WTC11 (cell line): ENCODE measurements around the gene CD8A.

Experiments used
- CREB1 ChIP-seq: sonication (generic); formaldehyde crosslinking; IDR thresholded peaks from 2 replicates; pipeline ENCODE4 v1.8.0; 2023; ENCODE audit warnings: mild to moderate bottlenecking, missing genetic modification reagents
- CTCF ChIP-seq: fragments of 200-600 bp; IDR thresholded peaks from 2 replicates; pipeline ENCODE4 v1.8.0; 2022; ENCODE audit warnings: antibody characterized with exemption
- IRF2 ChIP-seq: sonication (generic); formaldehyde crosslinking; IDR thresholded peaks from 2 replicates; pipeline ENCODE4 v1.8.0; 2022; ENCODE audit warnings: low read depth, missing genetic modification reagents, borderline replicate concordance
- MAX ChIP-seq: sonication (generic); formaldehyde crosslinking; IDR thresholded peaks from 2 replicates; pipeline ENCODE4 v1.8.0; 2022; ENCODE audit warnings: mild to moderate bottlenecking, missing genetic modification reagents
- NR2C2 ChIP-seq: sonication (generic); formaldehyde crosslinking; IDR thresholded peaks from 2 replicates; pipeline ENCODE4 v1.8.0; 2022; ENCODE audit warnings: mild to moderate bottlenecking, missing genetic modification reagents
- TCF7 ChIP-seq: sonication (generic); formaldehyde crosslinking; IDR thresholded peaks from 2 replicates; pipeline ENCODE4 v1.8.0; 2022; ENCODE audit warnings: mild to moderate bottlenecking, low read depth, missing genetic modification reagents, moderate library complexity
- ZBTB21 ChIP-seq: sonication (generic); formaldehyde crosslinking; IDR thresholded peaks from 2 replicates; pipeline ENCODE4 v1.8.1; 2023; ENCODE audit warnings: mild to moderate bottlenecking, missing genetic modification reagents, borderline replicate concordance
- ZNF232 ChIP-seq: sonication (generic); formaldehyde crosslinking; IDR thresholded peaks from 2 replicates; pipeline ENCODE4 v1.8.0; 2022; ENCODE audit warnings: mild to moderate bottlenecking, missing genetic modification reagents
- ZNF396 ChIP-seq: fragments of 250-450 bp; sonication (Bioruptor Pico); IDR thresholded peaks from 2 replicates; pipeline ENCODE4 v1.8.0; 2021; ENCODE audit warnings: mild to moderate bottlenecking, moderate library complexity, borderline replicate concordance

- TF ChIP-seq ZNF232 (CRISPR knock-in tag) (no peak), CTCF (no peak), IRF2 (CRISPR knock-in tag) (no peak), NR2C2 (CRISPR knock-in tag) (no peak), ZNF396 (no peak), ZBTB21 (CRISPR knock-in tag) (no peak), MAX (CRISPR knock-in tag) (no peak), TCF7 (no peak), CREB1 (CRISPR knock-in tag) (no peak)
These were observed 25.4 kb downstream of the CD8A start for GRCh38 chr2:86765310-86765695.
